GM12874 (cell line): ENCODE data around the gene CLPTM1.

Experiments used
- CTCF ChIP-seq: IDR thresholded peaks from 2 replicates; pipeline ENCODE4 v1.5.1; 2011; ENCODE audit warnings: low read depth, mild to moderate bottlenecking, control low read depth, low read length, moderate library complexity; ENCODE audit not compliant: insufficient read depth

Gene CLPTM1

GRCh38 chr19:44974857-44975256 is 19.7 kb downstream of the CLPTM1 start:
- TF ChIP-seq CTCF = no peak

DNA sequence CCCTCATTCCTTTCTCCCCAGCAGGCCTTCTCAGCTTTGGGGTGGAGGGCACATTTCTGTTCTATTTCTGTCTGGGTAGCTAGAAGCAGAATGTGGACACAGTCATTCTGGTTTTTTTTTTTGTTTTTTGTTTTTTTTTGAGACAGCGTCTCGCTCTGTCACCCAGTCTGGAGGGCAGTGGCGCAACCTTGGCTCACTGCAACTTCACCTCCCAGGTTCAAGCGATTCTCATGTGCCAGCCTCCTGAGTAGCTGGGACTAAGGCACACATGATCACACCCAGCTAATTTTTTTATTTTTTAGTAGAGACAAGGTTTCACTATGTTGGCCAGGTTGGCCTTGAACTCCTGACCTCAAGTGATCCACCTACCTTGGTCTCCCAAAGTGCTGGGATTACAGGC is 20.3 kb downstream of the CLPTM1 start:
- TF ChIP-seq CTCF = no peak

DNA sequence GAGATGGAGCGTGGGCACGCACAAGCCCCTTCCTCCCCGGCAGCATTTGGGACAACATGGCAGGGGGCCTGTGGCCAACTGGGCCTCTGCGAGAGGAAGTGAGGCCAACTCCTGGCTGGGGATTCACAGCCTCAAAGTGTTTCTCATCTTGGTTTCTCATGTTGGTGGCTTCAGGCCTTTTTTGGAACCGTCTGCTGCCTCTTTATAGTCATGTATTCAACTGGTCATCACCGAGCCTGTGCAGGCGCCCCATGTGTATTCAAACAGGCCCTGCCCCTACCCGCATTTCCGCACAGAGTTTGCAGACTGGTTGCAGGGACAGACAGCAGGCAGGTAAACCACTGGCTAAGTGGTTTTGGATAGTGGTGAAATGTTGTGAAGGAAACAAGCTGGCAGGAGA is 28.8 kb downstream of the CLPTM1 start:
- no peak for TF ChIP-seq CTCF

GRCh38 chr19:44985445-44985844 is 30.3 kb downstream of the CLPTM1 start:
- no peak for TF ChIP-seq CTCF

DNA sequence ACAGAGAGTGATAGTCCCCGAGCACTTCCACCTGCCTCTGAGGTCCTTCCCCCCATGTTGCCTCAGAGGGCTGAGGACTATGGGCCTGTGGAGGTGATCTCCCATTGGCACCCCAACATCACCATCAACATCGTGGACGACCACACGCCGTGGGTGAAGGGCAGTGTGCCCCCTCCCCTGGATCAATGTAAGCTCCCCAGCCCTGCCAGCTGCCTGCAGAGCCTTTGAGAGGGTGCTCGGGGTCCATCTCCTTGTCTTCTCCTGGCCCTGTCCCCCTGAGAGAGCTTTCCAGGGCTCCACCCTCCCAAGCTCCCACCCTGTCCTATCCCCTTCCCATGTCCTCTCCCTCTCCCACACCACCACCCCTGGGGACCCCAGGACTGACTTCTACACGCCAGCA is 31.2 kb downstream of the CLPTM1 start:
- TF ChIP-seq CTCF = no peak

DNA sequence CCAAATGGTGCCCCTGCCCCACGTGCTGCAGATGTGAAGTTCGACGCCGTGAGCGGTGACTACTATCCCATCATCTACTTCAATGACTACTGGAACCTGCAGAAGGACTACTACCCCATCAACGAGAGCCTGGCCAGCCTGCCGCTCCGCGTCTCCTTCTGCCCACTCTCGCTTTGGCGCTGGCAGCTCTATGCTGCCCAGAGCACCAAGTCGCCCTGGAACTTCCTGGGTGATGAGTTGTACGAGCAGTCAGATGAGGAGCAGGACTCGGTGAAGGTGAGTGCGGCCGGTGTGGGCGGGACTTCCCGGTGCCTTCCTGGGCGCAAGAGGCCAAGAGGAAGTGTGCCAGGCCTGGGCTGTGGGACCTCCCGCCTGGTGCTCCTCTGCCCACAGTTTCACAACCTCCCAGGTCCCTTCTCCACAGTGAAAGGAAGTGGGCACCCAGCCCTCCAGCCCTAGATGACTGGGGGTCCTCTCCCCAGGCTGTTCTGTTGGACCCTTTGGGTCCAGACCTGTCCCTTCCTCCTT is 32.0 kb downstream of the CLPTM1 start:
- TF ChIP-seq CTCF = no peak

GRCh38 chr19:44988273-44988672 is 33.1 kb downstream of the CLPTM1 start:
- no peak for TF ChIP-seq CTCF
